ENCODE data around the gene SLC16A10.

DNA sequence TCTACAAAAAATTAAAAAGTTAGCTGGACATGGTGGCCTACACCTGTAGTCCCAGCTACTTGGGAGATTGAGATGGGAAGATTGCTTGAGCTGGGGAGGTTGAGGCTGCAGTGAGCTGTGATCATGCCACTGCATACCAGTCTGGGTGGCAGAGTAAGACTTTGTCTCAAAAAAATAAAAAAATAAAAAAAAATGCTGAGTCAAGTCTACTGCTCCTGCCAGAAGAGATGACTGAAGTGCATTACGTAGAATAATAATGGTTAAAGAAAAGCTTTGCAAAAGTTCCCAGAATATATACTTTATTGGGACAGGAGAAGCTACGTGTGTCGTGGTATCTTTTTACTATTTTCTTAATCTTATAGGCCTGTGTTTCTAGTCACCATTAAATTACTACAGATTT lies 125.3 kb downstream of the SLC16A10 start:
- TF ChIP-seq CTCF (conservative IDR thresholded peaks at IDR 0.05; ENCODE audit: low read depth, low read length) (no peak), EZH2 (IDR thresholded peaks at IDR 0.05; ENCODE audit: low read length, unreplicated experiment) (no peak), EZH2phosphoT487 (IDR thresholded peaks at IDR 0.05; ENCODE audit: borderline replicate concordance, low read length) (no peak)

Data from PC-3 (cell line).